Measurements from ENCODE around the gene NTSR1.

DNA sequence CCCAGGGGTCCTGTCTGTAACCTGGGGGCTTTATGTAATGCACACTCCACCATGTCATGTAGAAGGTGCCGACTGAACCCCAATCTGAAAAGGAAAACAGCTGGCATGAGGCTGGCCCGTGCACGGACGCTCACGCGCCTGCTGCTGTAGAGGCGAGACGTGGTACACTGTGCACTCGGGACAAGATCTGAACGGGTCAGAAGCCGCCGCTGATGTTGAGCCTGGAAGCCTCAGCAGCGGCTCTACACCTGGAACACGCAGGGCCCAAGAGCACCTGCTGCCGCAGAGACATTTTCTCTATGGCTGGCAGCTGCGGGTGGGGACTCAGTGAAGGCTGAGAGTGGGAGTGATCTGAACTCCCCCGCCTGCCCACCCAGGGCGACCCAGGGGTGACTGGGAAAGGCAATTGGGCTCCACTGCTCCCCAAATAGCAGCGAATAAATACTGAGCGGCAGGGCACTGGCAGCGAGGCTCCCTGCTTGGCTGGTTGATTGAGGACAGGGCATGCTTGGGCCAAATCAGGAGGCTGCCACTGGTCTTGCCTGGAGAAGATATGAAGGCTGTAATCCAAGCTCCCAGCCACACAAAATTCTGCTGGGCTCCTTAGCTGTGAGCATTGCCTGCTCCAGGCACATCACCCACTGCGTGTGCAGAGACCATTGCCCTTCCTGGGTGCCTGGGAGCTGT is 93.5 kb downstream of the NTSR1 start:
- TF ChIP-seq, protein P1, sequence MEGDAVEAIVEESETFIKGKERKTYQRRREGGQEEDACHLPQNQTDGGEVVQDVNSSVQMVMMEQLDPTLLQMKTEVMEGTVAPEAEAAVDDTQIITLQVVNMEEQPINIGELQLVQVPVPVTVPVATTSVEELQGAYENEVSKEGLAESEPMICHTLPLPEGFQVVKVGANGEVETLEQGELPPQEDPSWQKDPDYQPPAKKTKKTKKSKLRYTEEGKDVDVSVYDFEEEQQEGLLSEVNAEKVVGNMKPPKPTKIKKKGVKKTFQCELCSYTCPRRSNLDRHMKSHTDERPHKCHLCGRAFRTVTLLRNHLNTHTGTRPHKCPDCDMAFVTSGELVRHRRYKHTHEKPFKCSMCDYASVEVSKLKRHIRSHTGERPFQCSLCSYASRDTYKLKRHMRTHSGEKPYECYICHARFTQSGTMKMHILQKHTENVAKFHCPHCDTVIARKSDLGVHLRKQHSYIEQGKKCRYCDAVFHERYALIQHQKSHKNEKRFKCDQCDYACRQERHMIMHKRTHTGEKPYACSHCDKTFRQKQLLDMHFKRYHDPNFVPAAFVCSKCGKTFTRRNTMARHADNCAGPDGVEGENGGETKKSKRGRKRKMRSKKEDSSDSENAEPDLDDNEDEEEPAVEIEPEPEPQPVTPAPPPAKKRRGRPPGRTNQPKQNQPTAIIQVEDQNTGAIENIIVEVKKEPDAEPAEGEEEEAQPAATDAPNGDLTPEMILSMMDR (IDR thresholded peaks at IDR 0.05): no peak
- no peak for TF ChIP-seq ZFX (IDR thresholded peaks at IDR 0.05; ENCODE audit: borderline replicate concordance)
